ENCODE measurements around the gene RPS21.

Gene RPS21

GRCh38 chr20:62390317-62391164, 3.6 kb downstream of the RPS21 start:
- Histone ChIP-seq H3K23ac (ENCODE audit: low read length in 2 of 2) (no peak overlapping the region), H3K18ac (ENCODE audit: low read depth in 1 of 2, low read length in 2 of 2) (no peak overlapping the region), H3K4me2 (ENCODE audit: low read length, poor library complexity, severe bottlenecking) (no peak overlapping the region), H3K36me3 (ENCODE audit: control insufficient read depth in 1 of 2, insufficient read depth in 2 of 2, low read depth in 1 of 2, low read length in 2 of 2) (peaks cover 54 to 79% of the 10 kb centered on the region in 2 experiments), H3K14ac (ENCODE audit: low read length in 2 of 2) (no peak overlapping the region), H4K91ac (ENCODE audit: low read length) (no peak overlapping the region), H3K4ac (ENCODE audit: low read depth in 1 of 2, low read length in 2 of 2) (no peak overlapping the region), H3K27me3 (ENCODE audit: control insufficient read depth in 1 of 2, insufficient read depth in 1 of 2, low read length in 2 of 2) (no peaks in the 10 kb centered on the region), H2BK15ac (ENCODE audit: low read depth, poor library complexity, severe bottlenecking) (no peak overlapping the region), H3K9me3 (ENCODE audit: control insufficient read depth, low read length) (no peaks in the 10 kb centered on the region), H4K8ac (ENCODE audit: low read length) (no peak overlapping the region), H3K4me3 (ENCODE audit: insufficient read depth in 1 of 2, low read depth in 1 of 2, low read length in 2 of 2) (no peak overlapping the region), H3K79me1 (replicated peaks; ENCODE audit: low read length, poor library complexity, severe bottlenecking) (peaks cover 18% of the 10 kb centered on the region), H2BK5ac (ENCODE audit: low read depth, low read length, poor library complexity, severe bottlenecking) (no peak overlapping the region), H2AK5ac (ENCODE audit: low read length, severe bottlenecking) (no peak overlapping the region), H3K9ac (ENCODE audit: low read length) (no peak overlapping the region), H3K4me1 (ENCODE audit: control insufficient read depth, insufficient read depth, low read depth, low read length) (peaks cover 23% of the 10 kb centered on the region), H3K27ac (ENCODE audit: low read length, poor library complexity, severe bottlenecking) (no peak overlapping the region), H2AFZ (ENCODE audit: low read depth, low read length) (no peak overlapping the region), H2BK12ac (ENCODE audit: low read length in 2 of 2) (no peak overlapping the region), H2BK120ac (ENCODE audit: low read depth, low read length) (no peak overlapping the region)
- WGBS, result 92% methylated on average over 25 of the region's 29 CpGs
- no peak for DNase-seq

- no peak overlapping the region for H2BK120ac ChIP-seq (ENCODE audit: low read depth, low read length)
- DNase-seq, result no peak
- peaks cover 23% of the 10 kb centered on the region for H3K4me1 ChIP-seq (ENCODE audit: control insufficient read depth, insufficient read depth, low read depth, low read length)
- H3K23ac ChIP-seq (ENCODE audit: low read length in 2 of 2), result no peak overlapping the region
- H2AFZ ChIP-seq (ENCODE audit: low read depth, low read length), result no peak overlapping the region
- H2BK15ac ChIP-seq (ENCODE audit: low read depth, poor library complexity, severe bottlenecking), result no peak overlapping the region
- no peak overlapping the region for H4K8ac ChIP-seq (ENCODE audit: low read length)
- no peak overlapping the region for H3K4me2 ChIP-seq (ENCODE audit: low read length, poor library complexity, severe bottlenecking)
- peaks cover 18% of the 10 kb centered on the region for H3K79me1 ChIP-seq (replicated peaks; ENCODE audit: low read length, poor library complexity, severe bottlenecking)
- H3K4ac ChIP-seq (ENCODE audit: low read depth in 1 of 2, low read length in 2 of 2), result no peak overlapping the region
- H3K9me3 ChIP-seq (ENCODE audit: control insufficient read depth, low read length), result no peaks in the 10 kb centered on the region
- H4K91ac ChIP-seq (ENCODE audit: low read length), result no peak overlapping the region
- no peak overlapping the region for H3K18ac ChIP-seq (ENCODE audit: low read depth in 1 of 2, low read length in 2 of 2)
- no peak overlapping the region for H2BK12ac ChIP-seq (ENCODE audit: low read length in 2 of 2)
- H3K14ac ChIP-seq (ENCODE audit: low read length in 2 of 2), result no peak overlapping the region
- no peaks in the 10 kb centered on the region for H3K27me3 ChIP-seq (ENCODE audit: control insufficient read depth in 1 of 2, insufficient read depth in 1 of 2, low read length in 2 of 2)
- H2AK5ac ChIP-seq (ENCODE audit: low read length, severe bottlenecking), result no peak overlapping the region
- peaks cover 54 to 87% of the 10 kb centered on the region in 2 experiments for H3K36me3 ChIP-seq (ENCODE audit: control insufficient read depth in 1 of 2, insufficient read depth in 2 of 2, low read depth in 1 of 2, low read length in 2 of 2)
- H3K4me3 ChIP-seq (ENCODE audit: insufficient read depth in 1 of 2, low read depth in 1 of 2, low read length in 2 of 2), result no peak overlapping the region
- no peak overlapping the region for H3K27ac ChIP-seq (ENCODE audit: low read length, poor library complexity, severe bottlenecking)
- 93% methylated on average over 43 of the region's 44 CpGs for WGBS
- no peak overlapping the region for H2BK5ac ChIP-seq (ENCODE audit: low read depth, low read length, poor library complexity, severe bottlenecking)
- H3K9ac ChIP-seq (ENCODE audit: low read length), result no peak overlapping the region
Observed at GRCh38 chr20:62391165-62392076, 4.5 kb downstream of the RPS21 start.

GRCh38 chr20:62392077-62392418, 5.1 kb downstream of the RPS21 start:
- H2BK120ac ChIP-seq (ENCODE audit: low read depth, low read length), result no peak overlapping the region
- no peak overlapping the region for H2BK12ac ChIP-seq (ENCODE audit: low read length in 2 of 2)
- H3K9me3 ChIP-seq (ENCODE audit: control insufficient read depth, low read length), result no peaks in the 10 kb centered on the region
- no peak overlapping the region for H2AK5ac ChIP-seq (ENCODE audit: low read length, severe bottlenecking)
- no peak overlapping the region for H3K18ac ChIP-seq (ENCODE audit: low read depth in 1 of 2, low read length in 2 of 2)
- no peaks in the 10 kb centered on the region for H3K27me3 ChIP-seq (ENCODE audit: control insufficient read depth in 1 of 2, insufficient read depth in 1 of 2, low read length in 2 of 2)
- H2AFZ ChIP-seq (ENCODE audit: low read depth, low read length), result no peak overlapping the region
- no peak overlapping the region for H3K4ac ChIP-seq (ENCODE audit: low read depth in 1 of 2, low read length in 2 of 2)
- no peak overlapping the region for H3K9ac ChIP-seq (ENCODE audit: low read length)
- no peak for DNase-seq
- no peak overlapping the region for H2BK15ac ChIP-seq (ENCODE audit: low read depth, poor library complexity, severe bottlenecking)
- no peak overlapping the region for H4K91ac ChIP-seq (ENCODE audit: low read length)
- no peak overlapping the region for H2BK5ac ChIP-seq (ENCODE audit: low read depth, low read length, poor library complexity, severe bottlenecking)
- no peak overlapping the region for H3K23ac ChIP-seq (ENCODE audit: low read length in 2 of 2)
- no peak overlapping the region for H3K4me2 ChIP-seq (ENCODE audit: low read length, poor library complexity, severe bottlenecking)
- H3K36me3 ChIP-seq (ENCODE audit: control insufficient read depth in 1 of 2, insufficient read depth in 2 of 2, low read depth in 1 of 2, low read length in 2 of 2), result peaks cover 54 to 94% of the 10 kb centered on the region in 2 experiments
- no peak overlapping the region for H3K14ac ChIP-seq (ENCODE audit: low read length in 2 of 2)
- H4K8ac ChIP-seq (ENCODE audit: low read length), result no peak overlapping the region
- no peak overlapping the region for H3K4me3 ChIP-seq (ENCODE audit: insufficient read depth in 1 of 2, low read depth in 1 of 2, low read length in 2 of 2)
- H3K79me1 ChIP-seq (replicated peaks; ENCODE audit: low read length, poor library complexity, severe bottlenecking), result peaks cover 18% of the 10 kb centered on the region
- no peak overlapping the region for H3K27ac ChIP-seq (ENCODE audit: low read length, poor library complexity, severe bottlenecking)
- H3K4me1 ChIP-seq (ENCODE audit: control insufficient read depth, insufficient read depth, low read depth, low read length), result peaks cover 23% of the 10 kb centered on the region
- WGBS, result 95% methylated on average over 10 of the region's 10 CpGs

Measured in mesenchymal stem cell (in vitro differentiated cells and primary cell).